HG03565 (cell line): ENCODE data around the gene ENTREP1.

Source experiments
- ATAC-seq: cut with Tn5 transposase; IDR thresholded peaks from one replicate; pipeline ENCODE4 v1.9.1; 2021; ENCODE audit warnings: mild to moderate bottlenecking, moderate library complexity; ENCODE audit not compliant: unreplicated experiment

ENTREP1 gene

DNA sequence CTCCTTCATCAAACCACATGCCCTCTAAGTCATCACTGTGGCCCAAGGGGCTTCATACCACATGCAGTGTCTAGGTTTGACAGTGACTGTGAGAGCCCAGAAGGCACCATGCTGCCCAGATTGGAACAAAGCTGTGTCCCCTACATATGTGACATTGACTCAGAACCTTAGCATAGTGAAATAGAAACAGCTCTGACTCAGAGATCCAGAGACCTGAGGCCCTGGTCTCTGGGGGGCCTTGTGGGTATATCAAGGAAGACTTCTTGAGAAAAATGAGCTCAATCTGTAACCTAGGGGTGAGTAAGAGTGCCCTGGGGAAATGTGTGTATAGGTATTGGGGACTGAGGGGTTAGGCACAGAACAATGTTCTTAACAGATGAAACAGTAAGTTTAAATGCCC is 7.1 kb upstream of the ENTREP1 start:
- peak; percentile 89 for ATAC-seq

DNA sequence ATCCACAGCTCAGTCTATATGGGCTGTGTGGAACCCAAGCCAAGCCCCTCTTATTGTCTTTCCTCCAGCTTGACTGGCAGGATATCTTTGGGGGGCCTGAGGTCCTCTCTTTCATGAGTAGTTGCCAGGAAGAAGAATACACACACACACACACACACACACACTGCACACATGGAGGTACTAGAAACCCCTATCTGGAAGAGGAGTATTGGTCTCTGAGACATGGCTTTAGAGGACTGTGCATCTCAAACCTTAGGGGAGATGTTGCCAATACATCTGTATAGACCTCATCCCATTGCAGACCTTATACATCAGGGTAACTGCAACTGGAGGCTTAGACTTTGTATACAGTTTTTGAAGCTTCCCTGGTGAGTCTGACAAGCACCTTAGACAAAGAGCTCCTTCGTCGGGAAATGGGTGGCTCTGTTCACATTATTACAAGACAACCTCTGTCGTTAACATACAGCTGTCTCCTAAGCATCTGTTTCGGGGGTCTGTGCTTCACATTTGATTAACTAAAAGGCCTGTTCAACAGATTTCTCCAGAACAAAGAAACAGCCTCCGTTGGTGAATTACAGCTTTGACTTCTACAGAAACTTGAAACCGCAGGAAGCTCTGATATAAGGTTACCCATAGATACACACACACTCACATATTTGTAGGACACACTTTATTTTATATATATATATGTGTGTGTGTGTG is 5.5 kb upstream of the ENTREP1 start:
- no peak for ATAC-seq

DNA sequence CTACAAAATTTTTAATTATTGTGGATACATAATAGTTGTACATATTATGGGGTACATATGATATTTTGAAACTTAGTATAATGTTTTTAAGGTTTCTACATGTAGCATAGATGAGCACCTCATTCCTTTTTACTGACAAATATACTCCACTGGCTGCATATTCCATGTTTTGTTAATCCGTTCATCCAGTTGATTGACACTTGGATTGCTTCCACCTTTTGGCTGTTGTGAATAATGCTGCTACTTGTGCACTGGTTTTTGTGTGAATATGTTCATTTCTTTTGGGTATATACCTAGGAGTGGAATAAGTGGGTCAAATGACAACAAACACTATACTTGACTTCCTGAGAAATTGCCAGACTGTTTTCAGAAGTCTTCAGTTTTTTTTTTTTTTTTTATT is 2.8 kb upstream of the ENTREP1 start:
- no peak for ATAC-seq

GRCh38 chr9:69323861-69324260 is 1.2 kb upstream of the ENTREP1 start:
- ATAC-seq: no peak

GRCh38 chr9:69325409-69326212 is 596 bp downstream of the ENTREP1 start:
- ATAC-seq: no peak

- no peak for ATAC-seq
Measured at GRCh38 chr9:69326261-69326660, 1.2 kb downstream of the ENTREP1 start.

GRCh38 chr9:69330580-69330979 is 5.6 kb downstream of the ENTREP1 start:
- no peak for ATAC-seq

- ATAC-seq: no peak
Measured at GRCh38 chr9:69331444-69331843, 6.4 kb downstream of the ENTREP1 start.

DNA sequence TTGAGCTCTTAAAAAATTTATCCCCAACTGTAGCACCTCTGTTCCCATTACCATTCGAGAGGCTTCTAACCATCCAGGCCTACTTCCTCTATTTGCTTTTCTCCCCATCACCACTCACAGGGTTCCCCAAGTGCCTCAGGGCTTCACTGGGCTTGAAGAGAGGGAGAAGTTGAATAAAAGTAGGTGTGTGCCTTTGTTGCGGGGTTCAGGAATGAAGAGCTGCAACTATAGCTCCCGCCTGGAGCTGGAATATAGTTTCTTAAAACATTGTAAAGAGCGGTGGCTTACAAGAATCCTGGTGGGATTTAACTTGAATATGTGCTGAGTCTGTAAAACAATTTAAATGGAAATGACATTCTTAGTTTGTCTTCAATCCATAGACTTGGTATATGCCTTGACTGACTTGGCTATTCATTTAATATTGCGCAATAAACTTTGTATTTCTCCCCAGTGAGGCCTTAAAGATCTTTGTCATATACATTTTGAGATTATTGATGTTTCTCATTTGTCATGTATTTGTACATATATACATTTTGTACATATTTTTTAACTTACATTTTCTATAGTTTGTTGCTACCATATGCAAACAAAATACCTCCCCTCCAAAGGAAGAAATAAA is 7.2 kb downstream of the ENTREP1 start:
- ATAC-seq: no peak

DNA sequence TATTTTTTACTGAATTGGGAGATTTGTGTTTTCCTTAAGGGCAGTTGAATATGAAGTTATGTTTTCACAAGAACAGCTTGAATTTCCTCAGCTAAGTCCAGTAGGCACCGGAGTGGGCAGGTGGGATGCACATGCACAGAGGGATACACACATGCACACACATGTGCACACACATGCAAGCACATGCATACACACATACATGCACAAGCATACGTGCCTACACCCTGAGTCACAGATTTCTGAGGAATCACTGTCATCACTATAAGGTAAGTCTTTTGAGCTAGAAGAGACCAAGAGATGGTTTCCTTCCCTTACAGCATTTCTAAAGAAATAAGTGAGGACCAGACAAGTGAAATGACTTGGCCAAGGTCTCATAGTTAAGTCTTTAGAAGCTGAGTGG is 8.7 kb downstream of the ENTREP1 start:
- ATAC-seq: no peak

DNA sequence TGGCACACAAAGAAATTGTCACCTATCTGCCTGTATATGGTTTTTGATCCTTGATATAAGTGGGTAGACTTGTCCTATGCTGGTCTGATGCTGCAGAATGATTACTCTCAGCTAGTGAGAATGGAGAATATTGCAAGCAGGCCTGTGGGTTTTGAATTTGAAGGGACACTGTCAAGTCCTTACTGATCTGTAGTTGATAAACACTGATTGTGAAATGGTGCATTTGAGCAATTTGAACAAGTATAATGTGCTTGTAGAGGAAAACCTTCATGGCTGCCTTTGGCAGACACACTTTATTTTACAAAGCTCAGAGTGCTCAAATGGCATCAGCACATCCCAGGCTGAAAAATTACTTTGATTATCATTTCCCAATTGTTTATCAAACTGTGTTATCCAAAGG is 9.3 kb downstream of the ENTREP1 start:
- ATAC-seq: no peak

DNA sequence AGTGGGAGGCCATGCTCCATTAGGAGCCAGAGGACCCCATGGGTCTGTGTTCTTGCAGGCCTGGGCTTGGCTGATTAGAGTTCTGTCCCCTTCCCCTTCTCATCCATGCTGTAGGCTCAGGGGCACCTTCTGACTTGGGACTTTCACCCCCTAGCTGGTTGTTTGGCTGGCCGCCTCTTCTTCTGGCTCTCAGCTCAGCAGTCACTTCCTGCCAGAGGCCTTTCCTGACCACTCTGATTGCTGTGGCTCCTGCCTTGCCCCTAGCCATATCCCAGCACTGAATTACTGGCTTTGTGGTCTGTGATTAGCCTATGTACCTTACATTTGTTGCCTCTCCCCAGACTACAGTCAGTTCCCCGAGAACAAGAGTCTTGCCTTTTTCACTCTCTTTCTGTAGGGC is 14.6 kb downstream of the ENTREP1 start:
- ATAC-seq: no peak

DNA sequence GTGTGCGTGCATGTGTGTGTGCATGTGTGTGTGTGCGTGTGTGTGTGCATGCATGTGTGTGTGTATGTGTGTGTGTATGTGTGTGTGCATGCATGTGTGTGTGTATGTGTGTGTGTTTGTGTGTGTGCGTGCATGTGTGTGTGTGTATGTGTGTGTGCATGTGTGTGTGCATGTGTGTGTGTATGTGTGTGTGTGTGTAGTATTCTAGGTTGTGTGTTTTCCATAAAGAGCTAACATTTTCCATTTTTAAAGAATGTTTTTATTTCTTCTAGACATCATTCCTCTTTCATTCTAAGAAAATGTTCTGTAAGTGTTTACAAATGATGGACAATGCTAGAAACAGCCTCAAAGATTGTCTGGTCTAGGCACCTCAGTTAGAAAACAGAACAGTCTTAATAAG is 15.6 kb downstream of the ENTREP1 start:
- ATAC-seq: no peak

DNA sequence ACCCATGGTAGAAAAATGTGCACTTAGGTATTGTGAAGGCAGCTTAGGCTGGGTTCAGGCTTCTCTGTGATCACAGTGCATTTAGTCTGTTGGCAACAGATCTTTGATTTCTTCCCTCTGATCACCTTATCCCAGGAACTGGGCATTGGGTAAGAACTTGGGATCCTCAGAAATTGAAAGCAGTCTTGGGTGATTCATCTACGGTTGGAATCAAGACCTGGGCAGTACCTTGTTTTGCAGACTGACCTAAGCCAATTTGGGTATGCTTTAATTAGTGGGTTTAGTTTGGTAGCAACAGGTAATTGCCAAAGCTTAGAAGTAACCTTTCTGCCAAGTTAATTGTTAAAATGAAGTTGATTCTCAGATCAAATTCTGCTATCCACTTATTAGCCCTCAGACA is 17.8 kb downstream of the ENTREP1 start:
- ATAC-seq: no peak

GRCh38 chr9:69344459-69344858 is 19.4 kb downstream of the ENTREP1 start:
- no peak for ATAC-seq

- ATAC-seq: no peak
Measured at GRCh38 chr9:69346596-69347390, 21.8 kb downstream of the ENTREP1 start.

GRCh38 chr9:69347607-69348006 is 22.6 kb downstream of the ENTREP1 start:
- no peak for ATAC-seq

- ATAC-seq: no peak
Measured at GRCh38 chr9:69351227-69351626, 26.2 kb downstream of the ENTREP1 start.

- ATAC-seq: no peak
Measured at GRCh38 chr9:69355232-69355631, 30.2 kb downstream of the ENTREP1 start.

- no peak for ATAC-seq
Measured at GRCh38 chr9:69357030-69357775, 32.2 kb downstream of the ENTREP1 start.

GRCh38 chr9:69357821-69358220 is 32.8 kb downstream of the ENTREP1 start:
- ATAC-seq: no peak
